Hepatocyte (in vitro differentiated cells): Measurements from ENCODE around the gene OSBPL10. TPM values are rescaled to one million over a fixed set of nuclear protein-coding genes. Genes with fewer than 3 reads are reported as not detected.

Source experiments
- DNase-seq: peaks from one replicate; pipeline ENCODE4 v3.0.0-alpha.2; 2016; ENCODE audit warnings: low spot score
- H2AFZ ChIP-seq: fragments of 200-600 bp; sonication (generic); 2 replicates; pipeline ENCODE4 v1.6.0; 2016; ENCODE audit warnings: antibody characterized with exemption, mild to moderate bottlenecking
- H3K27ac ChIP-seq: fragments of 200-600 bp; sonication (generic); 2 replicates; pipeline ENCODE4 v1.5.1; 2016; ENCODE audit warnings: mild to moderate bottlenecking
- H3K27me3 ChIP-seq: fragments of 200-600 bp; sonication (generic); 2 replicates; pipeline ENCODE4 v1.6.1; 2016
- H3K36me3 ChIP-seq: fragments of 200-600 bp; sonication (generic); replicated peaks from 2 replicates; pipeline ENCODE4 v1.5.1; 2016; ENCODE audit warnings: low read depth; ENCODE audit not compliant: insufficient read depth
- H3K4me1 ChIP-seq: fragments of 200-600 bp; sonication (generic); 2 replicates; pipeline ENCODE4 v1.5.1; 2016; ENCODE audit warnings: mild to moderate bottlenecking, moderate library complexity; ENCODE audit not compliant: insufficient read depth
- H3K4me2 ChIP-seq: fragments of 200-600 bp; sonication (generic); 2 replicates; pipeline ENCODE4 v1.6.0; 2016
- H3K4me3 ChIP-seq: fragments of 200-600 bp; sonication (generic); 2 replicates; pipeline ENCODE4 v1.5.1; 2016; ENCODE audit warnings: mild to moderate bottlenecking
- H3K79me2 ChIP-seq: fragments of 200-600 bp; sonication (generic); 2 replicates; pipeline ENCODE4 v1.6.0; 2017; ENCODE audit warnings: mild to moderate bottlenecking
- H3K9me2 ChIP-seq: fragments of 200-600 bp; sonication (generic); replicated peaks from 2 replicates; pipeline ENCODE4 v1.6.0; 2017; ENCODE audit warnings: mild to moderate bottlenecking; ENCODE audit not compliant: insufficient read depth
- H3K9me3 ChIP-seq: fragments of 200-600 bp; sonication (generic); 2 replicates; pipeline ENCODE4 v1.5.1; 2016; ENCODE audit warnings: low read depth, mild to moderate bottlenecking
- H4K20me1 ChIP-seq: fragments of 200-600 bp; sonication (generic); 2 replicates; pipeline ENCODE4 v1.6.0; 2016; ENCODE audit warnings: mild to moderate bottlenecking; ENCODE audit not compliant: insufficient read depth, poor library complexity, severe bottlenecking
- EZH2 ChIP-seq: fragments of 200-600 bp; sonication (generic); IDR thresholded peaks from 2 replicates; pipeline ENCODE4 v1.6.1; 2016; ENCODE audit warnings: antibody characterized with exemption, mild to moderate bottlenecking, borderline replicate concordance
- EZH2phosphoT487 ChIP-seq: fragments of 200-600 bp; sonication (generic); IDR thresholded peaks from one replicate; pipeline ENCODE4 v1.6.1; 2018; ENCODE audit warnings: antibody characterized with exemption, mild to moderate bottlenecking, low read depth, moderate library complexity; ENCODE audit not compliant: unreplicated experiment, severe bottlenecking
- WGBS: methylation state at CpG from one replicate; pipeline ENCODE4 v1.1.6; 2016; ENCODE audit warnings: low lambda C conversion rate; ENCODE audit errors: missing lambda C conversion rate; 5-methylcytosine and 5-hydroxymethylcytosine counted together
- polyA plus RNA-seq: library from polyadenylated mRNA; unstranded; fragments of >200 nt; fragmentation: Nextera tagmentation; extraction: Ambion mirVana; gene quantifications from 2 replicates; pipeline ENCODE4 v1.2.1, GENCODE V29; 2016
- total RNA-seq: library from RNA; depleted of rRNA; stranded (reverse); fragments of >200 nt; gene quantifications from 2 replicates; pipeline ENCODE4 v1.2.3, GENCODE V29; 2014
- TF ChIP-seq, protein P1 (sequence below): fragments of 200-600 bp; sonication (generic); IDR thresholded peaks from 2 replicates; pipeline ENCODE4 v1.5.1; 2016; ENCODE audit warnings: antibody characterized with exemption, mild to moderate bottlenecking; ENCODE audit not compliant: poor library complexity

OSBPL10 gene
- total and polyA plus RNA-seq, 2 experiments from 2014 or later, result 18.2 to 32.8 TPM

DNA sequence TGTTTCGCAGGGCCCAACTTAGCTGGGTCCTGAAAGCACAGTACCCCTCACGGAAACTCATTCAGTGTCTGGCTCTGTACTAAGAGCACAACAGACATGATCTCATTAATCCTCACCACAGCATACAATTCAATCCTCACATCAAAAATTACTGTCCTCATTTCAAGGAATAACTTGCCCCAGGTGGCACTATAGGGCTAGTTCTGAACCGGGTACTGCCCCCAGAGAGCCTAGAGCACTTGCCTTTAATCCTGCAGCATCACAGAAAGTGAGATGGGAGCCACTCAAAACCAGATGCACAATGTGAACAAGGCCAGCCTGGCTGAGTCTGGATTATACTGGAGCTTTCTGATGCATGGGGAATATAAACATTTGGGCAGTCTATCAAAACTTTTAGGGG lies 122.6 kb downstream of the OSBPL10 start:
- TF ChIP-seq EZH2 (no peak), EZH2phosphoT487 (no peak)
- TF ChIP-seq, protein P1, sequence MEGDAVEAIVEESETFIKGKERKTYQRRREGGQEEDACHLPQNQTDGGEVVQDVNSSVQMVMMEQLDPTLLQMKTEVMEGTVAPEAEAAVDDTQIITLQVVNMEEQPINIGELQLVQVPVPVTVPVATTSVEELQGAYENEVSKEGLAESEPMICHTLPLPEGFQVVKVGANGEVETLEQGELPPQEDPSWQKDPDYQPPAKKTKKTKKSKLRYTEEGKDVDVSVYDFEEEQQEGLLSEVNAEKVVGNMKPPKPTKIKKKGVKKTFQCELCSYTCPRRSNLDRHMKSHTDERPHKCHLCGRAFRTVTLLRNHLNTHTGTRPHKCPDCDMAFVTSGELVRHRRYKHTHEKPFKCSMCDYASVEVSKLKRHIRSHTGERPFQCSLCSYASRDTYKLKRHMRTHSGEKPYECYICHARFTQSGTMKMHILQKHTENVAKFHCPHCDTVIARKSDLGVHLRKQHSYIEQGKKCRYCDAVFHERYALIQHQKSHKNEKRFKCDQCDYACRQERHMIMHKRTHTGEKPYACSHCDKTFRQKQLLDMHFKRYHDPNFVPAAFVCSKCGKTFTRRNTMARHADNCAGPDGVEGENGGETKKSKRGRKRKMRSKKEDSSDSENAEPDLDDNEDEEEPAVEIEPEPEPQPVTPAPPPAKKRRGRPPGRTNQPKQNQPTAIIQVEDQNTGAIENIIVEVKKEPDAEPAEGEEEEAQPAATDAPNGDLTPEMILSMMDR, result no peak
- Histone ChIP-seq H3K9me2 (no peaks in the 10 kb centered on the region), H3K4me1 (peaks cover 11% of the 10 kb centered on the region), H3K36me3 (no peaks in the 10 kb centered on the region), H3K9me3 (no peaks in the 10 kb centered on the region), H4K20me1 (no peaks in the 10 kb centered on the region), H3K79me2 (no peaks in the 10 kb centered on the region), H3K27me3 (no peaks in the 10 kb centered on the region), H2AFZ (no peak overlapping the region), H3K4me3 (no peak overlapping the region), H3K4me2 (no peak overlapping the region), H3K27ac (no peak overlapping the region)
- no peak for DNase-seq
- 86% methylated on average over 3 of the region's 3 CpGs for WGBS

DNA sequence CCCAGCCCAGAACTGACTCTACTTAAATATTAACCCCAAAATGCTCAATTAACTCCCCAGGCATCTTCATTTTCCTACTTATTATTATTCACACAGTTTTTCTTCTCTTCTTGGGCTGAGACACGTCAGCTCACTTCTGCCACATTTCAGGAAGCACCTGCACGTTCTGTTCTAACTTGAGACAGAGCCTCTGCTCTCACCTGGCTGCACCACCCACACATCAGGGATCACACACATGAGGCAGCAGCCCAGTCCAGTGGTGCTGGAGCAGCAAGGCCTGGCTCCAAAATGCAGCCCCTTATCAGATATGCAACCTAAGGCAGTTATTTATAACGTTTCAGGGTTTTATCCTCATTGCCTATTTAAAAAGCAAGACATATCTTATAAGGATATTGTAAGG lies 127.5 kb downstream of the OSBPL10 start:
- Histone ChIP-seq H3K36me3 (no peaks in the 10 kb centered on the region), H3K9me2 (no peaks in the 10 kb centered on the region), H3K4me3 (no peak overlapping the region), H3K4me1 (peaks cover 1% of the 10 kb centered on the region), H3K9me3 (no peaks in the 10 kb centered on the region), H3K27me3 (no peaks in the 10 kb centered on the region), H4K20me1 (no peaks in the 10 kb centered on the region), H2AFZ (no peak overlapping the region), H3K4me2 (no peak overlapping the region), H3K79me2 (peaks cover 11% of the 10 kb centered on the region), H3K27ac (no peak overlapping the region)
- TF ChIP-seq EZH2 (no peak), EZH2phosphoT487 (no peak)
- TF ChIP-seq, protein P1, result no peak
- DNase-seq, result no peak
- 67% methylated on average over 3 of the region's 3 CpGs for WGBS

DNA sequence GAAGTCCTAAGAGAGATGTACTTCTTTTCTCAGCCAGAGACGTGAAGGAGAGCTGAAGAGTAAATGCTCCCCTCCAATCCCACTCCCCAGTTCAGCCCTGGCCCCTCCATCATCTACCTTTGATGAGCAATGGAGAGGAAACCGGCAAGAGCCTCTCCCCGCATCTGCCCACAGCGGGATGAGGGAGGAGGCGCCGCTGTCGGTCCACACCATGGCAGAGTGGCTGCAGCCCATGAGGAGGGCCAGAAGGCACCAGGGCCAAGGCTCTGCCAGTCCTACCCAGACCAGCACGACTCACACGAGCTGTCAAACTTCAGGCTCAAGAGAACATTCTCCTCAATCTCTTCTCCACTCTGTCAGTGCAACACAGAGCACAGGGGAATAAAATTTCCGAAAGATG lies 129.8 kb downstream of the OSBPL10 start:
- Histone ChIP-seq H3K27ac (no peak overlapping the region), H3K9me2 (no peaks in the 10 kb centered on the region), H3K4me3 (no peak overlapping the region)

More for the DNA sequence above, 129.8 kb downstream of the OSBPL10 start:
- 96% methylated on average over 10 of the region's 10 CpGs for WGBS
- Histone ChIP-seq H3K27me3 (no peaks in the 10 kb centered on the region), H3K9me3 (no peaks in the 10 kb centered on the region), H3K4me2 (no peak overlapping the region), H2AFZ (no peak overlapping the region), H3K36me3 (no peaks in the 10 kb centered on the region), H3K4me1 (peaks cover 4% of the 10 kb centered on the region), H4K20me1 (no peaks in the 10 kb centered on the region), H3K79me2 (peaks cover 11% of the 10 kb centered on the region)
- no peak for TF ChIP-seq EZH2phosphoT487
- TF ChIP-seq, protein P1, result no peak
- TF ChIP-seq EZH2, result no peak
- DNase-seq, result no peak
